NCI-H1092 treated with DMSO at 0.1 percent for 48 hours (cell line): Measurements from ENCODE around the gene GRK6.

Experiments used
- DNase-seq: peaks from one replicate; lab custom pipeline; 2025; lab: John Stamatoyannopoulos, UW

Gene GRK6

DNA sequence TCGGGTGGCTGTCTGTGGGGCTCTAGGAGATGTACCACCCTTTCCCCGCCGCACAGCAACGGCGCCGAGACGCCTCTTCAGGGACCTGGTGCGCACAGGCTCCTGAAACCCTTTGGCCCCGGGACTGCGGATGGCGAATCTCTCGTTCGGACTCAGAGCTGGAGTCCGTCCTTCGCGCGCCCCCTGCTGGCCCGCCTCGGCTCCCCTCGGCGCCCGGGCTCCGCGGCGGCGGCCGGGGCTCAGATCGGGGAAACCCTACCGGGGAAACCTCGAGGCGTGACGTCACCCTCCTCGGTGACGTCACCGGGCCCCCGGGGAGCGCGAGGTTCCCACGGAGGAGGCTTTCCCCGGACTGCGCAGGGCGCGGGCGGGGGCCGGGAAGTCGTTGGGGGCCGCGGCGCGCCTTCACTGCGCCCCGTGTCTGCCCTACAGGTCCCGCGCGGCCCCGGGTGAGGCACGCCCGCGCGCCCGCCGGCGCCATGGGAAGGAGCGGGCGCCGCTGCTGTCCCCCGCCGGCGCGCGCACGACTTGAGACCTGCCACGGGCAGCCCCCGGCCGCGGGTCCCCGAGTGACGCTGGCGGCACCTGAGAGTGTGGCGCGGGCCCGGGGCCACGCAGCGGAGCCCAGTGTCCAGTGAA, 28.0 kb downstream of the GRK6 start:
- peak; percentile 71 for DNase-seq

DNA sequence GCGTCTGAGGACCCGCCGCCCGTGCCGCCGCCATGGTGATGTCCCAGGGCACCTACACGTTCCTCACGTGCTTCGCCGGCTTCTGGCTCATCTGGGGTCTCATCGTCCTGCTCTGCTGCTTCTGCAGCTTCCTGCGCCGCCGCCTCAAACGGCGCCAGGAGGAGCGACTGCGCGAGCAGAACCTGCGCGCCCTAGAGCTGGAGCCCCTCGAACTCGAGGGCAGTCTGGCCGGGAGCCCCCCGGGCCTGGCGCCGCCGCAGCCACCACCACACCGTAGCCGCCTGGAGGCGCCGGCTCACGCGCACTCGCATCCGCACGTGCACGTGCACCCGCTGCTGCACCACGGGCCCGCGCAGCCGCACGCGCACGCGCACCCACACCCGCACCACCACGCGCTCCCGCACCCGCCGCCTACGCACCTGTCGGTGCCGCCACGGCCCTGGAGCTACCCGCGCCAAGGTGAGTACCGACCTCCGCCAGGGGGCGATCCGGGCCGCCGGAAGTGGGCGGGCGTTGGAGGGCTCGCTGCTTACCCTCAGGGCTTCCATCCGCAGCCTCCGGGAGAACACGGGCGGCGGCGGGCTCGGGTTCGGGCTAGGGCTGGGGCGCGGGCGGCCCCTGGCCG, 28.7 kb downstream of the GRK6 start:
- peak; percentile 68 for DNase-seq

DNA sequence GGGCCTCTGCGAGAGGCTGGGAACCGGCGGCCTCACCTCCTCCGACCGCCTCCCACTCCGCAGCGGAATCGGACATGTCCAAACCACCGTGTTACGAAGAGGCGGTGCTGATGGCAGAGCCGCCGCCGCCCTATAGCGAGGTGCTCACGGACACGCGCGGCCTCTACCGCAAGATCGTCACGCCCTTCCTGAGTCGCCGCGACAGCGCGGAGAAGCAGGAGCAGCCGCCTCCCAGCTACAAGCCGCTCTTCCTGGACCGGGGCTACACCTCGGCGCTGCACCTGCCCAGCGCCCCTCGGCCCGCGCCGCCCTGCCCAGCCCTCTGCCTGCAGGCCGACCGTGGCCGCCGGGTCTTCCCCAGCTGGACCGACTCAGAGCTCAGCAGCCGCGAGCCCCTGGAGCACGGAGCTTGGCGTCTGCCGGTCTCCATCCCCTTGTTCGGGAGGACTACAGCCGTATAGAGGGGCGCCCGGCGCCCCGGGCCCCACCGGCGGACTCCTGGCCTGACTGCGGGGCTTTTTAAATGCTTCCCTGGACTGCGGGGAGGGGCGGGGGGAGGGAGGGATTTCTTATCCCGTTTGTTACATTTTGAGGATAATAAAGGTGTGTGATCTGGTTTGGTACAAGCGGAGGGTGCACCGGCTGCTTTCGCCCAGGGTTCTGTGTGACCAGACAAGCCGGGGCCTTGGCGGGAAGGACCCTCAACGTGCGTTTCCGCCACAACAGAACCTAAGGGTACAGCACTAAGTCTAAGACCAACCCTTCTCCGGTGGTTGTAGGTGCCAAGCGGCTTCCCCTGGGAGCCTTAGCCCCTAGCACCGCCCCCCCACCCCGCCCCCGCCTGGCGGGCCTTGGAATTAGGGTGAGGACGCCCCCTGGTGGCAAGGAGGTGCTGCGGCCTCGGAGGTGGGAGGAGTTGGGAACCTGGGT, 29.4 kb downstream of the GRK6 start:
- DNase-seq, result peak; percentile 75

DNA sequence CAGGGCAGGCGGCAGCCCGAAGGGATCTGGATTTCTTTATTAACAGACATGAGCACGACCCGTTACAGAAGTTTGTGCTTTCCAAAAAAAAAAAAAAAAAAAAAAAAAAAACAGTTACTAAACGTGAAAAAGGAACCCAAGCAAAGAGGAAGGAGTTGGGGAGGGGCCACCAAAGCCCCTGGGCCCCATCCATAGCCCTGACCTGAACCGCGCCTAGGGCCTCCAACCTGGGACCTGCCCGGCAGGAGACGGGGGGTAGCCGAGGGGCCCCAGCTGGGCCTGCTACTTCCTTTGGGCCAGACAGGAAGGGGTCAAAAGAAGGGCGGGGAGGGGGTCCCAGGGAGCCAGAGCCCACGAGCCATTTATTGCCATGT, 30.1 kb downstream of the GRK6 start:
- DNase-seq, result no peak

DNA sequence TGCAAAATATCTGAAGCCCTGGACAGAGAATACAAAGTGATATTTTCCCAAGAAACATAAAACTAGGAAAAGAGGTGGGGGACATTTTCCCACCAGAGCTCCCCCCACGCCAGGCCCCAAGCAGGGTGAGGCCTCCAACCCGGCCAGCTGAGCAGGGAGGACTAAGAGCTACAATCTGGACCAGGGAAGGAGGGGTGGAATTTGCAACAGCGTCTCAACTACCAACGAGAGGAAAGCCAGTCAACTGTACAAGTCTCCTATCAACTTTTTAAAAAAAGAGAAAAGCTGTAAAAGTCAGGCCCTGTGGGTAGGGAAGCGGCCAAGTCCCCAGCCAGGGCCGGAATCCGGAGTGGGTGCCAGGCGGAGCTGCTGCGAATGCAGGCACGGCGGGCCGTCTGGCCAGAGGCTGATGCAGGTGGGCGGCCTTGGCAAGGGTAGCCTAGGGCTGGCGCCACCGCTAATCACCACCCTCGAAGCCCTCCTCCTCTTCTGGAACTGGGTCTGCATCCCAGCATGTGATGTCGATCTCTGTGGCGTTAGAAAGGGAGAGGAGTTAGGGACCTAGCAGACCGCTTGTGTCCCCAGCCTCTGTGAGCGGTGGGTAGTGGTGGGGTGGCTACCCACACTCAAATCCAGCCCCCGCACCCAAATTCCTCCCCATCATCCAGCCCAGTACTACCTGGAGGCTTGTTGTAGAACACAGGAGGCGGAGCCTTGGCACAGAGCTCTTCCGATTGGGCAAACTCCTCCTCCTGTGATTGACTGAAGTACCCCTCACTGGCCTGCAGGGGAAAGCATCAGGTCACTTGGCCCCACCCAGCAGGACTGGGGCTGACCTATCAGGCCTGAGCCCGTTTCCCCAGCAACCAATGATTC, 30.7 kb downstream of the GRK6 start:
- peak; percentile 66 for DNase-seq

DNA sequence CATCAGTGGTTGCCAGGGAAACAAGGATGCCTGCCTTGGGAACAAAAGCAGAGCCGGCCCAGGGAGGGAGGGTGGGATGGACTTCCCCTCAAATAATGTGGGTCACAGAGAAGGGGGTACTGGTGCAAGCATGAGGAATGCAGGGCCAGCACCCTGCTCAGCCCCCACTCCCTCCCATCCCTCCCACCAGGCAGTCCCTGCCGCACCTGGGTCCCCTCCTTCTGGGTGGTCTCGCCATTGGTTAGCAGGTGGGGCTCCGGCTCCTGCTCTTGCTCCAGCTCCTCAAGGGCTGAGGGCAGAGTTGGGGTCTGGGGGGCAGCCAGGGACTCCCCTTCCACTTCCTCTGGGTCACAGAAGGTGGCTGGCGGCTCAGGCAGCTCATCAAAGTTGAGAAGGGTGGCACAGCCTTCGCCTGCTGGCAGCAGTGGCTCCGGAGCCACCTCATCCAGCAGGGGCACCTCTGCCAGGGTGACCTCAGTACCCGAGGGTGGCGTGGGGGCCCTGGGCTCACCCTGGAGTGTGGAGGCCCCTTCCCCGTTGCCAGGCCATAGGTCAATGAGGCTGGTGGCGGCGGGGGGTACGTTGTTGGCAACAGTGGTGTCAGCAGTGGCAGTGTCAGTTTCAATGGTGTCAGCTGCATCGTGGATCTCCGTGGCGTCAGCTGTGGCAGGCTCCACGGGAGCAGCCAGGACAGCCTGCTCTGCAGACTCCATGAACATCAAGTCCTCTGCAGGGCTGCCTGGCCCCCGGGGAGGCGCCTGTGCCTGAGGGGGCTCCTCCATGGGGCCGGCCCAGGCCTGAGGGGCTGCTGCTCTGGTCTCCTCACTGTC, 31.6 kb downstream of the GRK6 start:
- DNase-seq, result no peak

DNA sequence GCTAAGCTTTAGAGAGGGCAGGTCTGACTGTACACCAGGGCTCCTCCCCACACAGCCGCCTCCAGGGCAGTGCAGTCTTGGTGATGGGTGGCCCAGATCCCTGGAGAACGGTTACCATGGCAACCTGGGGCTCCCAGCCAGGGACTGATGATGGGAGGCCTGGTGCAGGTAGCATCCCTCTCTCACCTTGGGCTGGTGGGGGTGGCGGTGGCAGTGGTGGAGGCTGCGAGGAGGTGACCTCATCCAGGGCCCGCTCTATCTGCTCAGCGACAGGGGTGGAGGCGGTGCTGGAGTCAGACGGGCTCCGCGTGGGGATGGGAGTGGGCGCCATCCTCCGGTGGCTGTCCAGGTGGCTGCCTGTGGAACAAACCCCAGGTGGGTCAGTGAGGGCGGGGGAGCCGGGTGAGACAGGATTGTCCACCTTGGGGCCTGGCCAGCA, 32.5 kb downstream of the GRK6 start:
- no peak for DNase-seq

DNA sequence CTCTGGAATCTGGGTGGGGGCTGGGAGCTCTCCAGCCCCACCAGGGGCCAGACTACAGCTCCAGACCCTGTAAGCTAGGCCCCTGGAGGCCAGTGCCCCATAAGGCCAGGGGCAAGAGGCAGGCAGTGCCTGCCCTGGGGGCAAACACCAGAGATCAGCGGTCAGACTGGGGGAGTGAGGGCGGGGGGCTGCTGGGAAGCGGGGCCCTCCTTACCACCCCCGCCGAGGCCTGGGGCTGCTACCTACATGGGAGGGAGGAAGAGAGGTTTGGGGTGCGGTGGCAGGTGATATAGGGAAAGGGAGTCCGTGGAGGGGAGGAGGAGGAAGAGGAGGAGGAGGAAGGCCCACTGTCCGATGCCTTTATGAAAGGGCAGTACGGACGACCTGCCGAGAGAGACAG, 32.9 kb downstream of the GRK6 start:
- no peak for DNase-seq

DNA sequence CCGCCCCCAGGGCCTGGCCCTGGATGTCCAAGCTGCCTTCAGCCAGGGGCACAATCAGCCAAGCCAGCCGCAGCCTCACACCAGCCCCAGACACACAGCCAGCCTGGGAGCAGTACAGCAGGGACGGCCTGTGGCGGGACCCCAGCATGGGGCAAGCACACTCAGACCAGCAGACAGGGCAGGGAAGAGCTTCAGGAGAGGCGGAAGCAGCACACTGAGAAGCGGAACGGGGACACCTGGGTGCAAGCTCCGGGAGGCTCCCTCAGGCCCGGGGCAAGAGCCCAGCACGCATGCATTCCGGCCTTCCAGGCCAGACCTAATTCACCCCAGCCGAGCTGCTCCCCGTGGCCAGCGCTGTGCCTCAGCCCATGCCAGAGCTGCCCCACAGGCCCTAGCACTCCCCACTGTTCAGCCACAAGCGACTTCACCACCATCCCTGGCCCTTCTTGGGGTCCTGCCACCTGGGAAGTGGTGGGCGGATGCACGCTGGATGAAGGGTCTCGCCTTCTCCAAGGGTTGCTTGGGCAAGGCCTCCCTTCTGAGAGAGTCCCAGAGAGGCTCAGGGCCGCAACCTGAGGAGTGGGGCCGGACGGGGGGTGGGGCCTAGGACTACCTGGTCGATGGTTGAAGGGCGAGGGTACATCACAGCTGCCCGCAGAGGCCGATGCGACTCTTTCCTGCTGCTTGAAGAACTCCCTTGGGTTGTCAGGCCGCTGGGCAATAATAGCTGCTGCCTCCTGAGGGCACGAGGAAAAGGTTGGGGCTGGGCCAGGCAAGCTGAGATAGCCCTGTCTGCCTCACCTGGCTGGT, 33.5 kb downstream of the GRK6 start:
- DNase-seq, result no peak

DNA sequence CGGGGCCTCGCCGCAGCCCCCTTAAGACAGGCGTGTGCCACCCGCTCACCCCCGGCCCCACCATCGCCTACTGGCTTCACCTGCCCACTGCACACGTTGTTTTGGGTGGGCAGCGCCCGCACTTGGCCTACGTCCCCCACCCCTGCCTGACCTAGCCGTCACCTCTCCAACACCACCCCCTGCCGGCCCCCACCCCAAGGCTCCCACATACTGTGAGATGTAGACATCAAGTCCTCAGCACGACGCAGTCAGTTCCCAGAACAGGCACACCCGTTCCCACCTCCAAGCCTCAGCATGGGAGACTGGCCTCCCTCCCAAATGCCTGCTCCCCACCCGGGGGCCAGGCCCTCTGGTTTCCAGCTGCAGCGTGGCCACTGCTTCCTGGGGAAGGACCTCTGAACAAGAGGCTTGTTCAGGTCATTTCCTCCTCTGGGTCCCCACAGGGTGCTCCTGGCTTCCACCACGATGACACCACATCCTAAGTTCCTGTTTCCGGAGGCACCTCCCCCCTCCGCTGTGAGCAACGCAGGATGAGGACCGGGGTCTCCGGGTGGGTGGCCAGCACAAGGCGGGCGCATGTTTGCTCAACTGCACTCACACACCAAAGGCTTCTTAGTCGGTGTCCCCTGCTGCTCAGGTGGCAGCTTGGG, 35.7 kb downstream of the GRK6 start:
- no peak for DNase-seq

DNA sequence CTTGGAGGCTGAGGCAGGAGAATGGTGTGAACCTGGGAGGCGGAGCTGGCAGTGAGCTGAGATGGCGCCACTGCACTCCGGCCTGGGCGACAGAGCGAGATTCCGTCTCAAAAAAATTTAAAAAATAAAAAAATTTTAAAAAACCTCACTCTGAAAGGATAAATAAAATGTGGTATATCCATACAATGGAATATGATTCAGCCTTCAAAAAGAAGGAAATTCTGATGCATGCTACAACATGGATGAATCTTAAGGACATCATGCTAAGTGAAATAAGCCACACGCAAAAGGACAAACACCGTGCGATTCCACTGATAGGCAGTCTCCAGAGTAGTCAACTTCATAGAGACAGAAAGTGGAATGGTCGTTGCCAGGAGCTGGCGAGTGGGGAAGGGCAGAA, 38.6 kb downstream of the GRK6 start:
- no peak for DNase-seq

DNA sequence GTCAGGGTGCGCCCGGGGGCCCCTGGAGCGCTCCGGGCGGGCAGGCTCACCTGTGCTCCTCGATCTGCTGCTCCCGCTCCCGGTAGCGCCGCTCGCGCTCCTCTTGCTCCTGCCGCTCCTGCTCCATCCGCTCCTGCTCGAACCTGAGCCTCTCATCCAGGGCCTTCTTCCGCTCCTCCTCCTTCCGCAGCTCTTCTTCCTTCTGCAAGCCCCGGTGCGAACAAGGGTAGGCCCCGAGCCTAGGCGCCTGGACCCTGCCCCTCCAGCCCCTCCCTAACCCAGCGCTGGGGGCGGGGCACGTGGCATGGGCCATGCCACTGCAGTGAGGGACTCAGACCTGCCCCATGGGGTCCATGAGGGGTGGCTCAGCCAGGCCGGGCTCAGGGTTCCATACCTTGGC, 40.4 kb downstream of the GRK6 start:
- no peak for DNase-seq

DNA sequence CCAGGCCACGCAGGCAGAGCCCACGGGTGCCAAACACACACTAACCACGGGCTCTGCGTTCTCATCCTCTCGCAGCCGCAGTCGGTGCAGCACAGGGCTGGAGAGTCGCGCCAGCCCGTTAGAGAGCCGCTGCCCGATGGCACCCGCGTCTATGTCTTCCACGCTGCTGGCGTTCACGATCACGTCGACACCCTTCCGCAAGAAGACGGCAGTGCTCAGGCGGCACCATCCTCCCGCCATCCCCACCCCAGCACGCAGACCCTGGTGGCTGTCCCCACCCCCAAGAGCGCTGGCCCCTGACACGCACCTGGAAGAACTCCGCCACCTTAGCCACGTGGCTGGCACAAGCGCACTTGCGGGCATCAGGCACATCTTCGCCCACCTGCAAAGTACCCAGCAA, 41.0 kb downstream of the GRK6 start:
- no peak for DNase-seq

DNA sequence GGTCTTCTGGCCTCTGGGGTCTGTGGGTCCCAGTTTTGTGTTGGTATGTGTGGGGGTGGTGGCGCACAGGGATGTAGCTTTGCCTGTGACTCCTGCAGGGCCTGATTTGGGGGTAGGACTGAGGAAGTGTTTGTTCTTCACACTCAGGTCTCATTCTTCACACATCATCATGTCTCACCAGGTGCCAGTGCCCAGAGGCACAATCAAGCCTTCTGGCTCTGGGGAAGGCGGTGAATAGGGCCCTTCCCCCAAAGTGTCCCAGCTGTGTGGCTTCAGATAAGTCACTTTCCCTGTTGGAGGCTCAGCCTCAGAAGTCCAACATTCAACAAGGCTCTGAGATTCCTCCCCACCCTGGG, 41.8 kb downstream of the GRK6 start:
- no peak for DNase-seq

DNA sequence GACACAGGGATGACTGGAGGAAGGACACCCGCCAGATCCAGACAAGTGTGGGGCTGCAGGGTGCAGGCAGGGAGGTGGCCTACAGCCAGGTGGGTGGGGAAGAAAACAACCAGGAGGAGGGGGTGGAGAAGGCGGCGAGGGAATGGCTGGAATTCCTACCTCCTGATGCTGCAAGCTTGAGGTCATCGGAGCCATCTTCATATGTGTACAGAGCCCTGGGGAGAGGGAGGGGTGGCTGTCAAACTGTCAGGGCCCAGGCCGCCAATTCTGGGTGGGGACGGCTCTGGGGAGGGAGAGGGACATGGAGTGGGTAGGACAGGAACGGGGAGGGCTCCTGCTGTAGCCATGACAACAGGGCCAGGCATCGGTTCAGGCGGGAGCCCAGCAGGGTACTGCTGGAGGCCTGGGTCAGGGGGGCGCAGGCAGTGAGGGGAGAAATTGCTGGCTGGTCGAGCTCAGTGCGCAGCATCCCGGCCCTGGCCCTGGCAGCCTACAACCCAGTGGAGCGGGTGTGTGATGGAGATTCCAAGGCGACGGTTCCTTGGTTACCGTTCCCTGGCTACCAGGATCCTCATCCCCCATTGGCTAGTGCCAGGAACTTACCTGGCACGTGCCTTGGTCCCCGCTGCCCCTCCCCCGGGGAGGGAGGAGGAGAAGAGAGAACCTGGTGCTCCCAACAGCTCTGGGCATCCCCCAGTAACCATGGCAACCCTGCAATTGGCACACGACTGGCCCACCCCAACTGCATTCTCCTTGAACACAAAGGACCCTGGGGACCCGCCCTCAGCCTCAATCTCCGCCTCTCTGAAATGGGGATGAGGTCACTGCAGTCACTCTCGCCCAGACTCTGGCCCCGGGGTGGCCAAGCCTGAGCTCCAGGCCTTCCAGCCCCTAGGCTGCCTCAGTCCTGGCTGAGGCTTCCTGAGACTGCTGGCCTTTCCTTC, 42.5 kb downstream of the GRK6 start:
- no peak for DNase-seq

DNA sequence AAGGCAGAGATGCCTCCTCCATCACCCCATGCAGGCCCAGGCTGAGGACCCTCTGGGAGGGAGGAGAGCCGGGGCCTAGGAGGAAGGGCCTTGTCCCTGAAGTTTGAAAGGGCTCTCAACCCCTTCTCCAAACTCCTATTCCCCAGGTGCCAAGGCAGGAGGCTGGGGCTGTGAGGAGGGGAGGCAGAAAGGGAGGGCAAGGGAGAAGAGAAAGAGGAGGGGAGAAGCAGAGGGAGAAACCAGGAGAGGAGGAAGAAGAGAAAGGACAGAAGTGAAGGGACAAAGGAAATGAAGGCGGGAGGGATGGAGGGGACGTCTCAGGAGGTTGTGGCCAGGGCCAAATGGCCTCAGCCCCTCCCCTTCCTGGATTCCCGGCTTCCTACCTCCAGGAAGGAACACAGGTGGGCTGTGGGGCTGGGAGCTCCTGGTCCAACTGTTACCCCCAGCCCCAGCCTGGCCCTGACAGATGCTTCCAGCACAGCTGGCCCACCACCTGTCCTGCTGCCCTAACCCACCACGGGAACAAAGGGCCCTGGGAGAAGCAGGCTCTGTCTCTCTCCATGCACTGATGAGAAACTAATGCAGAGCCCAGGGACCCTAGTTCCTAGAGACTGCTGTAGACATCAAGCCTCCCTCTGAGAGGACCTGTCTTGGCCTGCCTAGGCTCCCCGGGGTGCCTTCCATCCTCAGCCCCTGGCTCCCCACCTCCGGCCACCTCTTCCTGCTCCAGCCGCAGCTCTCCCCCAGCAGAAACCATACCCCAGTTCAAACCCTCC, 43.5 kb downstream of the GRK6 start:
- no peak for DNase-seq

DNA sequence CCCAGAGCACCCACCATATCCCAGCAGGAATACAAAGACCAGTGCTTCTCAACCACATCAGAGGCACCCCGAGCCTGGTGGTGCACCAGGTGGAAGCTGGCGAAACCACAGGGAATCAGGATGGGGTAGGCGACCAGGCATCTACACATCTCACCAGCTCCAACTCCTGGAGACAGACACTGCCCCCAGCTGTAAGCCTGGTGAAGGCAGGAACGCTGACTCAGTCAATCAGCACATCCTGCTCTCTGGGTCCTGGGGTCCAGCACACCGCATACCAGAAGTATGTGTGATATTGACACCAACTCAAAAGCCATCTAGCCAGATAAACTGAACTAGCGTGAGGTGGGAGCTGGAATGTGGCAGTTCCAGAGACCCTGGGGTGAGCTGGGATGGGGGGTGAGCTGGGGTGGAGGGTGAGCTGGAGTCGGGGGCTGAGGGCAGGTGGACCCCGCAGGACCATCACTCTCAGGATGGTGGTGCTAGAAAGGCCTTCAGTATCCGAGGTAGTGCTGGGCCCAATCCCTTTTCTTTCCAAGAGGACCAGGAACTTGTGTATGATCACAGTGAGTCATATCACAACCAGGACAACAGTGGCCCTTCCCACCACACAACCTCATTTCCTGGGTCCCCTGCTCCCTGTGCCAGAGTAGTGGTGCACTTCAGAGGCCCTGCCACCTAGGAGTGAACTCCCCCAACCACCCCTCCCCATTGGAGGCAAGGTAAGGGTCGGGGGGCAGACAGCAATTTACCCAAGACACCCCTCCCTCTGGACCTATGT, 44.5 kb downstream of the GRK6 start:
- DNase-seq, result no peak
